H1 (cell line): ENCODE results near the gene DAND5. TPM values are rescaled to one million over a fixed set of nuclear protein-coding genes. Genes with fewer than 3 reads are reported as not detected.

Experiments
- CTCF ChIA-PET: fragments of 300-600 bp; sonication (Branson Sonifier 250); formaldehyde crosslinking; loops from one replicate; lab custom pipeline; 2021; ENCODE audit not compliant: partially characterized antibody; lab: Charles Lee
- POLR2A ChIA-PET: fragments of 300-600 bp; sonication (Branson Sonifier 250); formaldehyde crosslinking; loops from one replicate; lab custom pipeline; 2021; ENCODE audit warnings: inconsistent platforms; ENCODE audit not compliant: partially characterized antibody; lab: Charles Lee
- DNase-seq, 2 experiments: peaks; one replicate each; pipeline versions ENCODE4 v3.0.0 to v3.0.0-alpha.2; 2010 to 2022; ENCODE audit warnings: low spot score in 2 of 2, low read depth in 1 of 2, mixed read lengths in 1 of 2
- FAIRE-seq: peaks from 2 replicates; lab custom pipeline; 2011; peaks lifted over from hg19 to GRCh38; lab: Jason Lieb, UNC
- H2AFZ ChIP-seq: 2 replicates; pipeline ENCODE4 v1.8.1; 2012; ENCODE audit warnings: low read length, inconsistent platforms
- H2AK5ac ChIP-seq: 2 replicates; pipeline ENCODE4 v1.6.1; 2013; ENCODE audit warnings: low read depth, low read length
- H2BK120ac ChIP-seq: replicated peaks from 2 replicates; pipeline ENCODE3; 2013; ENCODE audit warnings: low read depth, low read length, inconsistent platforms
- H2BK12ac ChIP-seq: 2 replicates; pipeline ENCODE4 v1.6.1; 2013; ENCODE audit warnings: low read depth, low read length
- H2BK15ac ChIP-seq: 2 replicates; pipeline ENCODE4 v1.6.1; 2013; ENCODE audit warnings: low read length
- H2BK20ac ChIP-seq: 2 replicates; pipeline ENCODE4 v1.6.1; 2013; ENCODE audit warnings: low read length
- H2BK5ac ChIP-seq: 2 replicates; pipeline ENCODE4 v1.6.1; 2013; ENCODE audit warnings: low read depth, low read length
- H3K14ac ChIP-seq: 2 replicates; pipeline ENCODE4 v1.6.1; 2013; ENCODE audit warnings: inconsistent platforms; ENCODE audit not compliant: insufficient read length
- H3K18ac ChIP-seq: 2 replicates; pipeline ENCODE4 v1.6.1; 2013; ENCODE audit warnings: low read length; ENCODE audit errors: extremely low read depth
- H3K23ac ChIP-seq: 2 replicates; pipeline ENCODE4 v1.6.1; 2013; ENCODE audit warnings: inconsistent platforms; ENCODE audit not compliant: insufficient read length
- H3K23me2 ChIP-seq: 2 replicates; pipeline ENCODE4 v1.6.1; 2013; ENCODE audit warnings: low read depth, low read length
- H3K27ac ChIP-seq: 2 replicates; pipeline ENCODE4 v1.6.1; 2011; ENCODE audit warnings: low read depth, low read length, inconsistent platforms
- H3K27me3 ChIP-seq, 4 experiments: replicated peaks in 1 of 4; 1 replicate in 1 of 4; 2 replicates in 3 of 4; pipeline versions ENCODE4 v1.6.1 to v1.8.1; 2011 to 2013; ENCODE audit warnings: low read length in 3 of 4, mild to moderate bottlenecking in 3 of 4, inconsistent platforms in 2 of 4, mixed read lengths in 2 of 4, moderate library complexity in 1 of 4; ENCODE audit not compliant: control insufficient read depth in 3 of 4, insufficient read depth in 3 of 4; ENCODE audit errors: extremely low read depth in 1 of 4
- H3K36me3 ChIP-seq, 4 experiments: 2 replicates each; pipeline versions ENCODE4 v1.6.1 to v1.8.1; 2011 to 2013; ENCODE audit warnings: mild to moderate bottlenecking in 4 of 4, low read length in 3 of 4, moderate library complexity in 2 of 4, control low read depth in 1 of 4, inconsistent platforms in 1 of 4; ENCODE audit not compliant: insufficient read depth in 4 of 4, control insufficient read depth in 2 of 4
- H3K4ac ChIP-seq: replicated peaks from 2 replicates; pipeline ENCODE3; 2013; ENCODE audit warnings: low read length, low read depth, mixed read lengths, inconsistent platforms; ENCODE audit not compliant: insufficient read length
- H3K4me1 ChIP-seq, 4 experiments: replicated peaks in 1 of 4; 1 replicate in 1 of 4; 2 replicates in 3 of 4; pipeline versions ENCODE4 v1.6.1 to v1.8.1; 2011 to 2013; ENCODE audit warnings: low read length in 3 of 4, inconsistent platforms in 2 of 4, mixed read lengths in 1 of 4; ENCODE audit not compliant: insufficient read depth in 4 of 4, control insufficient read depth in 3 of 4
- H3K4me2 ChIP-seq, 2 experiments: 2 replicates each; pipeline versions ENCODE4 v1.6.1 to v1.8.1; 2011 to 2013; ENCODE audit warnings: low read depth in 2 of 2, low read length in 2 of 2, control low read depth in 1 of 2, inconsistent platforms in 1 of 2, mild to moderate bottlenecking in 1 of 2; ENCODE audit not compliant: insufficient read depth in 1 of 2
- H3K4me3 ChIP-seq, 4 experiments: fragments of 200-600, 300-600 bp in 1 of 4; sonication (generic), shearing (Covaris generic), sonication (Bioruptor Twin) in 1 of 4; 2 replicates each; pipeline versions ENCODE4 v1.5.1 to v1.8.1; 2011 to 2016; ENCODE audit warnings: low read length in 4 of 4, low read depth in 3 of 4, control low read depth in 2 of 4, inconsistent platforms in 2 of 4, mild to moderate bottlenecking in 2 of 4, mixed read lengths in 1 of 4, moderate library complexity in 1 of 4; ENCODE audit not compliant: insufficient read depth in 2 of 4; ENCODE audit errors: extremely low read depth in 1 of 4
- H3K56ac ChIP-seq: replicated peaks from 2 replicates; pipeline ENCODE3; 2013; ENCODE audit warnings: low read depth, mild to moderate bottlenecking, mixed read lengths, low read length, inconsistent platforms; ENCODE audit not compliant: insufficient read length
- H3K79me1 ChIP-seq: 2 replicates; pipeline ENCODE4 v1.6.1; 2013; ENCODE audit warnings: low read depth, low read length, control low read depth
- H3K79me2 ChIP-seq, 2 experiments: 2 replicates each; pipeline versions ENCODE4 v1.6.1 to v1.8.1; 2012 to 2013; ENCODE audit warnings: low read length in 2 of 2, mild to moderate bottlenecking in 2 of 2, inconsistent platforms in 1 of 2; ENCODE audit not compliant: insufficient read depth in 2 of 2, control insufficient read depth in 1 of 2
- H3K9ac ChIP-seq, 4 experiments: replicated peaks in 1 of 4; 1 replicate in 1 of 4; 2 replicates in 3 of 4; pipeline versions ENCODE4 v1.6.1 to v1.8.1; 2011 to 2013; ENCODE audit warnings: low read depth in 3 of 4, low read length in 3 of 4, control low read depth in 2 of 4, mild to moderate bottlenecking in 2 of 4, moderate library complexity in 2 of 4, inconsistent platforms in 1 of 4; ENCODE audit errors: extremely low read depth in 1 of 4
- H3K9me3 ChIP-seq, 2 experiments: 2 replicates each; pipeline versions ENCODE4 v1.6.1 to v1.8.1; 2012 to 2013; ENCODE audit warnings: mild to moderate bottlenecking in 2 of 2, moderate library complexity in 2 of 2, control low read depth in 1 of 2, inconsistent platforms in 1 of 2, low read depth in 1 of 2, low read length in 1 of 2, mixed read lengths in 1 of 2; ENCODE audit not compliant: insufficient read depth in 2 of 2
- H4K20me1 ChIP-seq, 2 experiments: replicated peaks in 1 of 2; 2 replicates each; pipeline versions ENCODE3 to v1.8.1; 2011 to 2013; ENCODE audit warnings: inconsistent platforms in 2 of 2, low read length in 2 of 2, mild to moderate bottlenecking in 1 of 2; ENCODE audit not compliant: insufficient read depth in 2 of 2, control insufficient read depth in 1 of 2
- H4K5ac ChIP-seq: 2 replicates; pipeline ENCODE4 v1.6.1; 2013; ENCODE audit warnings: low read length, low read depth, mixed read lengths, inconsistent platforms; ENCODE audit not compliant: insufficient read length
- H4K8ac ChIP-seq: 2 replicates; pipeline ENCODE4 v1.8.0; 2013; ENCODE audit warnings: mild to moderate bottlenecking, moderate library complexity, low read length, inconsistent platforms; ENCODE audit not compliant: insufficient read depth; ENCODE audit errors: extremely low read depth
- H4K91ac ChIP-seq: replicated peaks from 2 replicates; pipeline ENCODE3; 2013; ENCODE audit warnings: low read length, mixed read lengths, inconsistent platforms; ENCODE audit not compliant: insufficient read length
- POLR2A ChIP-seq, 2 experiments: IDR thresholded peaks; 1 replicate in 1 of 2; 2 replicates in 1 of 2; pipeline ENCODE4 v1.6.1; 2011; ENCODE audit warnings: low read depth in 2 of 2, low read length in 2 of 2, mild to moderate bottlenecking in 2 of 2; ENCODE audit errors: control extremely low read depth in 1 of 2
- WGBS, 2 experiments: shearing (Covaris generic) in 1 of 2; methylation state at CpG; one replicate each; pipeline versions ENCODE4 v1.1.6 to v1.1.7; 2013 to 2015; ENCODE audit warnings: low lambda C conversion rate in 2 of 2, mixed read lengths in 2 of 2, inconsistent platforms in 1 of 2, low coverage in 1 of 2, missing lambda C conversion rate in 1 of 2; ENCODE audit not compliant: insufficient replicate concordance in 2 of 2, insufficient coverage in 1 of 2, insufficient read length in 1 of 2; ENCODE audit errors: extremely low coverage in 1 of 2, missing lambda C conversion rate in 1 of 2; 5-methylcytosine and 5-hydroxymethylcytosine counted together
- polyA plus RNA-seq, 7 experiments: library from polyadenylated mRNA; depleted of rRNA in 3 of 7; stranded (reverse) in 5 of 7; unstranded in 2 of 7; fragments of >200 nt in 5 of 7; fragments of 200-250 nt in 2 of 7; gene quantifications; 1 replicate in 5 of 7; 2 replicates in 1 of 7; 4 replicates in 1 of 7; pipeline versions ENCODE4 v1.2.1 to v1.2.3, GENCODE V29; 2011 to 2013; ENCODE audit warnings: missing spikeins in 2 of 7, mixed read lengths in 2 of 7
- total RNA-seq: library from RNA; stranded (reverse); fragmentation: NEBNext Ultra II Directional; extraction: Animal tissue kit (Norgen Biotek cat#: 25700); gene quantifications from 2 replicates; pipeline ENCODE4 v1.2.1, GENCODE V29; 2021
- TF ChIP-seq, protein P1 (sequence below), 3 experiments: IDR thresholded peaks; 1 replicate in 2 of 3; 2 replicates in 1 of 3; pipeline versions ENCODE4 v1.5.1 to v1.6.1; 2011; ENCODE audit warnings: low read length in 3 of 3, mild to moderate bottlenecking in 3 of 3, inconsistent platforms in 2 of 3, low read depth in 1 of 3, moderate library complexity in 1 of 3; ENCODE audit not compliant: insufficient read depth in 1 of 3; ENCODE audit errors: control extremely low read depth in 1 of 3

The DAND5 gene
- total and polyA plus RNA-seq, 2 of the 8 experiments (the other 6 are each of a cell fraction or from before 2014, with no cell fraction given), result 0.14 to 0.17 TPM

DNA sequence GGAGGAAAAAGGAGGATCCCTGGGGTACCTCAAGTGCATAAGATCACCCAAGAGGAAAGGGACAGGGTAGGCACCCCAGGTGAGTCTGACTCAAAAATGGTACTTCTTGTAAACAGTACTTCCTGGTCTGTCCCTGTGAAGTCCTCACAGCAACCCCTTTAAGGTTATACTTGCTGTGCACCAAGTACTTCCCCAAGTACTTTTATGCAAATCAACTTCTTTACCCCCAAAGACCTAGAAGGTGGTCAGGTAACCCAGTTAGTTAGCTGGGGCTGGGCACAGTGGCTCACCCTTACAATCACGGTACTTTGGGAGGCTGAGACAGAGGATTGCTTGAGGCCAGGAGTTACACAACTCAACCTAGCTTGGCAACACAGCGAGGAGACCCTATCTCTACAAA lies 28.5 kb upstream of the DAND5 start:
- H3K27ac ChIP-seq, result no peak overlapping the region
- no peak for FAIRE-seq
- H2AK5ac ChIP-seq, result no peak overlapping the region
- H4K5ac ChIP-seq, result no peak overlapping the region
- peak; percentile 37 to 41; a peak in 1 of 3 replicates for TF ChIP-seq POLR2A (IDR thresholded peaks at IDR 0.05; ENCODE audit: control extremely low read depth in 1 of 2, low read depth in 2 of 2, low read length in 2 of 2)
- TF ChIP-seq, protein P1, sequence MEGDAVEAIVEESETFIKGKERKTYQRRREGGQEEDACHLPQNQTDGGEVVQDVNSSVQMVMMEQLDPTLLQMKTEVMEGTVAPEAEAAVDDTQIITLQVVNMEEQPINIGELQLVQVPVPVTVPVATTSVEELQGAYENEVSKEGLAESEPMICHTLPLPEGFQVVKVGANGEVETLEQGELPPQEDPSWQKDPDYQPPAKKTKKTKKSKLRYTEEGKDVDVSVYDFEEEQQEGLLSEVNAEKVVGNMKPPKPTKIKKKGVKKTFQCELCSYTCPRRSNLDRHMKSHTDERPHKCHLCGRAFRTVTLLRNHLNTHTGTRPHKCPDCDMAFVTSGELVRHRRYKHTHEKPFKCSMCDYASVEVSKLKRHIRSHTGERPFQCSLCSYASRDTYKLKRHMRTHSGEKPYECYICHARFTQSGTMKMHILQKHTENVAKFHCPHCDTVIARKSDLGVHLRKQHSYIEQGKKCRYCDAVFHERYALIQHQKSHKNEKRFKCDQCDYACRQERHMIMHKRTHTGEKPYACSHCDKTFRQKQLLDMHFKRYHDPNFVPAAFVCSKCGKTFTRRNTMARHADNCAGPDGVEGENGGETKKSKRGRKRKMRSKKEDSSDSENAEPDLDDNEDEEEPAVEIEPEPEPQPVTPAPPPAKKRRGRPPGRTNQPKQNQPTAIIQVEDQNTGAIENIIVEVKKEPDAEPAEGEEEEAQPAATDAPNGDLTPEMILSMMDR (IDR thresholded peaks at IDR 0.05; ENCODE audit: control extremely low read depth in 1 of 3, insufficient read depth in 1 of 3, low read depth in 1 of 3, low read length in 3 of 3), result no peak
- no peaks in the 10 kb centered on the region for H3K27me3 ChIP-seq
- H4K8ac ChIP-seq, result no peak overlapping the region
- no peak overlapping the region for H2BK20ac ChIP-seq
- no peak overlapping the region for H3K14ac ChIP-seq
- 92% methylated on average over 2 of the region's 2 CpGs; no CpG with 5 or more reads in 1 of the 2 experiments for WGBS, 2 experiments
- peaks cover 12 to 18% of the 10 kb centered on the region in 2 experiments for H4K20me1 ChIP-seq
- peaks cover 11% of the 10 kb centered on the region; the same call in 1 of the 2 replicates for H3K23me2 ChIP-seq
- DNase-seq, result no peak
- CTCF ChIA-PET, result interaction anchor here (0.9 kb wide), 1 partner anchor 86 kb away, joined by 3 read pairs; no protein-coding TSS in a partner anchor
- H3K79me2 ChIP-seq, result peaks cover 13 to 26% of the 10 kb centered on the region in 2 experiments
- H2AFZ ChIP-seq, result no peak overlapping the region
- H3K18ac ChIP-seq, result no peak overlapping the region
- H3K4me2 ChIP-seq, result no peak overlapping the region; a peak in 1 of 4 replicates
- no peak overlapping the region for H2BK12ac ChIP-seq
- no peak overlapping the region for H2BK15ac ChIP-seq
- no peak overlapping the region for H3K4ac ChIP-seq
- H2BK120ac ChIP-seq, result no peak overlapping the region
- H4K91ac ChIP-seq, result no peak overlapping the region
- H3K79me1 ChIP-seq, result no peaks in the 10 kb centered on the region; the same call in 1 of the 2 replicates
- H3K56ac ChIP-seq, result no peak overlapping the region
- POLR2A ChIA-PET, result interaction anchor here (0.9 to 1.7 kb wide), 4 partner anchors 11 to 42 kb away, joined by 3 to 6 read pairs (median 4); no protein-coding TSS in a partner anchor
- H3K23ac ChIP-seq, result no peak overlapping the region
- H3K4me1 ChIP-seq, result peaks cover 0 to 23% (median 13%) of the 10 kb centered on the region in 4 experiments; a peak in 6 of 7 replicates
- H3K9ac ChIP-seq, result no peak overlapping the region
- no peak overlapping the region for H3K4me3 ChIP-seq
- no peaks in the 10 kb centered on the region for H3K9me3 ChIP-seq
- H2BK5ac ChIP-seq, result no peak overlapping the region
- peaks cover 19 to 57% (median 38%) of the 10 kb centered on the region in 4 experiments for H3K36me3 ChIP-seq
